AG04449 (cell line): ENCODE measurements around the gene KCNH1.

Experiments
- CTCF ChIA-PET: fragments of 350-600 bp; formaldehyde crosslinking; extraction: SDS; loops from one replicate; lab custom pipeline; 2021; ENCODE audit warnings: antibody characterized with exemption; lab: Yijun Ruan, JAX
- POLR2A ChIA-PET: fragments of 400-600, 350-600 bp; formaldehyde crosslinking; extraction: SDS; loops from one replicate; lab custom pipeline; 2020; ENCODE audit warnings: antibody characterized with exemption, inconsistent platforms; lab: Yijun Ruan, JAX
- DNase-seq: peaks from one replicate; pipeline ENCODE4 v3.0.0-alpha.2; 2010; ENCODE audit warnings: low read depth, low spot score
- H3K4me3 ChIP-seq: 2 replicates; pipeline ENCODE4 v1.5.1; 2011; ENCODE audit warnings: low read depth, mild to moderate bottlenecking, control low read depth, low read length
- CTCF ChIP-seq: IDR thresholded peaks from one replicate; pipeline ENCODE4 v1.5.1; 2011; ENCODE audit warnings: mild to moderate bottlenecking, moderate library complexity, low read length, control low read depth, inconsistent platforms; ENCODE audit not compliant: insufficient read depth; ENCODE audit errors: missing control alignments

Gene KCNH1

GRCh38 chr1:210777914-210778313 is 356.0 kb downstream of the KCNH1 start:
- POLR2A ChIA-PET, result no interaction called here
- TF ChIP-seq CTCF, result no peak
- CTCF ChIA-PET, result no interaction called here
- H3K4me3 ChIP-seq, result no peak overlapping the region
- no peak for DNase-seq

GRCh38 chr1:210776712-210777111 is 357.2 kb downstream of the KCNH1 start:
- no peak overlapping the region for H3K4me3 ChIP-seq
- CTCF ChIA-PET, result interaction anchor here (1.0 kb wide), 1 partner anchor 327 kb away, joined by 4 read pairs; no protein-coding TSS in a partner anchor
- no peak for DNase-seq
- POLR2A ChIA-PET, result no interaction called here
- TF ChIP-seq CTCF, result no peak

GRCh38 chr1:210775289-210775688 is 358.7 kb downstream of the KCNH1 start:
- DNase-seq, result no peak
- POLR2A ChIA-PET, result no interaction called here
- no peak overlapping the region for H3K4me3 ChIP-seq
- CTCF ChIA-PET, result no interaction called here
- TF ChIP-seq CTCF, result no peak

GRCh38 chr1:210773450-210773849 is 360.5 kb downstream of the KCNH1 start:
- H3K4me3 ChIP-seq, result no peak overlapping the region
- CTCF ChIA-PET, result no interaction called here
- no peak for DNase-seq
- no peak for TF ChIP-seq CTCF
- POLR2A ChIA-PET, result no interaction called here

GRCh38 chr1:210771131-210771530 is 362.8 kb downstream of the KCNH1 start:
- no peak overlapping the region for H3K4me3 ChIP-seq
- POLR2A ChIA-PET, result no interaction called here
- DNase-seq, result no peak
- no peak for TF ChIP-seq CTCF
- CTCF ChIA-PET, result no interaction called here

- no peak for TF ChIP-seq CTCF
- no peak overlapping the region for H3K4me3 ChIP-seq
- POLR2A ChIA-PET, result no interaction called here
- CTCF ChIA-PET, result no interaction called here
- DNase-seq, result no peak
Observed at GRCh38 chr1:210770396-210770984, 363.5 kb downstream of the KCNH1 start.
